Frontal cortex (tissue), 4 donors: ENCODE results near the gene CX3CL1. TPM values are rescaled to one million over a fixed set of nuclear protein-coding genes. Genes with fewer than 3 reads are reported as not detected.

ENCODE experiments used
- DNase-seq, 2 donors: peaks; one replicate each; pipeline ENCODE4 v3.0.0; 2012; ENCODE audit warnings: low spot score in 2 of 2
- FAIRE-seq: peaks from 2 replicates; lab custom pipeline; 2012; peaks lifted over from hg19 to GRCh38; lab: Jason Lieb, UNC
- total RNA-seq: library from RNA; depleted of rRNA; stranded (reverse); fragments of >200 nt; gene quantifications from one replicate; pipeline ENCODE4 v1.2.3, GENCODE V29; 2014
- donor health status: control.
- donor health status: control.
- donor health status: control.

The CX3CL1 gene
- total RNA-seq, 1 donor from 2014 or later: 4.9 TPM

DNA sequence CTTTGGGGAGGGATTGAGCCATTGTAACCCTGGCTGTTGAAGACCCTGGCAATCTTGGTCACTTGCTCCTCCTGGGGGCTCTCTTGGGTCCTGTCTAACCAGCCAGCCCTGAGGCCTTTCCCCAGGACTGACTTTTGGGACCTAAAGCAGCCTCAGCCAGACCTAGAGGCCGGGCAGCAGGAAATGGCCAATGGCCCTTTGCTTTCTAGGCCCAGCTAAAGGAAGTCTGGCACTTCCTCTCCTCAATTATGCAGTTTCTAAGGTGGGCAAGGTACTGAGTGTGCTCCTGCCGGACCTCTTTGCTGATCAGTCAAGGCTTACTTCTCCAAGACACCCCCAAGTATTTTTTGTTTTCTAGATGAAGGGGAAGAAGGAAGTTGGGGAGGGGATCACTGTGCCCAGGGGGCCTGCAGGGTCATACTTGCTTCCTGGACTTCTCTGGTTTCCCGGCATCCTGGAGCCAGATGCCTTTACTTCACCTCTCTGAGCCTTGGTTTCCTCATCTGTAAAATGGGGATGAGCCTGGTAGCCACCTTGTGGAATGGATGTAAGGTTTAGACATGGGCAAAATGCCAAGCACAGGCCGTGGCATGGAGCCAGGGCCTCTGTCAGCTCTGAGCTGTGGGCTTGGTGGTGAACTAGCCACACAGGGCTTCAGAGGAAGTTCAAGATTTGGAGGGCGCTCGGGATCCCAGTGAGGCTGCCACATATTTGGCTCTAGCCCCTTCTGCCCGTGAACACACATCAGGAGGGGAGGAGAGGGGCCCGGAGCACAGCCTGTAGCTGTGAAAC, 8.6 kb downstream of the CX3CL1 start:
- FAIRE-seq: no peak
- no peak for DNase-seq

- no peak for DNase-seq
- no peak for FAIRE-seq
These were observed 9.7 kb downstream of the CX3CL1 start for GRCh38 chr16:57381791-57382534.

- DNase-seq: no peak
- FAIRE-seq: no peak
These were observed 10.4 kb downstream of the CX3CL1 start for GRCh38 chr16:57382535-57383275.

DNA sequence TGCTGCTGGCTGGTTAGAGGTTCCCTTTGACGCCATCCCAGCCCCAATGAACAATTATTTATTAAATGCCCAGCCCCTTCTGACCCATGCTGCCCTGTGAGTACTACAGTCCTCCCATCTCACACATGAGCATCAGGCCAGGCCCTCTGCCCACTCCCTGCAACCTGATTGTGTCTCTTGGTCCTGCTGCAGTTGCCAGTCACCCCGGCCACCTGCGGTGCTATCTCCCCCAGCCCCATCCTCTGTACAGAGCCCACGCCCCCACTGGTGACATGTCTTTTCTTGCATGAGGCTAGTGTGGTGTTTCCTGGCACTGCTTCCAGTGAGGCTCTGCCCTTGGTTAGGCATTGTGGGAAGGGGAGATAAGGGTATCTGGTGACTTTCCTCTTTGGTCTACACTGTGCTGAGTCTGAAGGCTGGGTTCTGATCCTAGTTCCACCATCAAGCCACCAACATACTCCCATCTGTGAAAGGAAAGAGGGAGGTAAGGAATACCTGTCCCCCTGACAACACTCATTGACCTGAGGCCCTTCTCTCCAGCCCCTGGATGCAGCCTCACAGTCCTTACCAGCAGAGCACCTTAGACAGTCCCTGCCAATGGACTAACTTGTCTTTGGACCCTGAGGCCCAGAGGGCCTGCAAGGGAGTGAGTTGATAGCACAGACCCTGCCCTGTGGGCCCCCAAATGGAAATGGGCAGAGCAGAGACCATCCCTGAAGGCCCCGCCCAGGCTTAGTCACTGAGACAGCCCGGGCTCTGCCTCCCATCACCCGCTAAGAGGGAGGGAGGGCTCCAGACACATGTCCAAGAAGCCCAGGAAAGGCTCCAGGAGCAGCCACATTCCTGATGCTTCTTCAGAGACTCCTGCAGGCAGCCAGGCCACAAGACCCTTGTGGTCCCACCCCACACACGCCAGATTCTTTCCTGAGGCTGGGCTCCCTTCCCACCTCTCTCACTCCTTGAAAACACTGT, 11.3 kb downstream of the CX3CL1 start:
- no peak for DNase-seq
- FAIRE-seq: no peak

GRCh38 chr16:57384248-57385070, 12.2 kb downstream of the CX3CL1 start:
- FAIRE-seq (no peak), DNase-seq (no peak)

GRCh38 chr16:57385083-57385482, 12.8 kb downstream of the CX3CL1 start:
- no peak for DNase-seq
- FAIRE-seq: no peak

DNA sequence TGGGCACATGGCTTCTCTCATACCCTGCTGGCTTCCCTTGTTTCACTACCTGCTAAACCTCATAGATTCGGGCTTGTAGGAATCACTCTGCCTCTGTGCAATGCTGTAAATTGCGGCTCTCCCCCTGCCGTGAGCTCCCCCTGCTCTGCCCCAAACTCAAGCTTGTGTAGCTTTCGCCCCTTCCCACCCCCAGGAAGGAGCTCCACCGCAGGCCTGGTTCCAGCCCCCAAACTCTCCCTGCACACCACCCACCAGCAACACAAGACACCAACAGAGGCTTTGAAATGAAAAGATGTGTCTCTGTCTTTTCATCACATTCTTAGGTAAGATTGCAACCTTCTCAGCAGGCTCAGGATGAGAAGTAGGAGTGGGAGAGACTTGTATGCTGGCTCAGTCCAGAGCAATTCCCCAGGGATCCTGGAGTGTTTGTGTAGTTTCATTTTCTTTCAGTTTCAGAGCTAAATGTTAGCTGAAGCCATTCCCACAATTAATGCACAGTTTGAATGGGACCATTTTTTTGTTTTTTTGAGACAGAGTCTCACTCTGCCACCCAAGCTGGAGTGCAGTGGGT, 14.2 kb downstream of the CX3CL1 start:
- DNase-seq (no peak), FAIRE-seq (no peak)

DNA sequence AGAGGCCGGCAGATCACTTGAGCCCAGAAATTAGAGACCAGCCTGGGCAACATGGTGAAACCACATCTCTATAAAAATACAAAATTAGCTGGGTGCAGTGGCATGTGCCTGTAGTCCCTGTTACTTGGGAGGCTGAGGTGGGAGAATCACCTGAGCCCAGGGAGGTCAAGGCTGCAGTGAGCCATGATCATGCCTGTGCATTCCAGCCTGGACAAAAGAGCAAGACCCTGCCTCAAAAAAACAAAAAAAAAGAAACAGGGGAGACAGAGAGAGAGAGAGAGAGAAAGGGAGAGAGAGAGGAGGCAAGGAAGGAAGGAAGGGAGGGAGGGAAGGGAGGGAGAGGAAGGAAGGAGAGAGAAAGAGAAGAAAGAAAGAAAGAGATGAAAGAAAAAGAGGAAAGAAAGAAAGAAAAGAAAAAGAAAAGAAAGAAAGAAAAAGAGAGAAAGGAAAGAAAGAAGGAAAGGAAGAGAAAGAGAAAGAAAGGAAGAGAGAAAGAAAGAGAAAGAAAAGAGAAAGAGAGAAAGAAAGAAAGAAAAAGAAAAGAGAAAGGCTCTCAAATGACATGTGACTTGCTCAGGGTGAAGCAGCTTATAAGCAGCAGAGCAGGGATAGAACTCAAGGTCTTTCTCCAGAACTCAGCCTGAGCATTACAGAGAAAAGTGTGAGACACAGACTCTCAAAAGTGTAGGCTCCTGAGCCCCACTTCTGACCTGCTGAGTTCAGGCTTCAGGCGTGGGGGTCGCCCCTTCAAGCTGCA, 15.5 kb downstream of the CX3CL1 start:
- no peak for DNase-seq
- no peak for FAIRE-seq

GRCh38 chr16:57388359-57389086, 16.2 kb downstream of the CX3CL1 start:
- no peak for DNase-seq
- FAIRE-seq: no peak

GRCh38 chr16:57389087-57389468, 16.8 kb downstream of the CX3CL1 start:
- DNase-seq (no peak), FAIRE-seq (no peak)

DNA sequence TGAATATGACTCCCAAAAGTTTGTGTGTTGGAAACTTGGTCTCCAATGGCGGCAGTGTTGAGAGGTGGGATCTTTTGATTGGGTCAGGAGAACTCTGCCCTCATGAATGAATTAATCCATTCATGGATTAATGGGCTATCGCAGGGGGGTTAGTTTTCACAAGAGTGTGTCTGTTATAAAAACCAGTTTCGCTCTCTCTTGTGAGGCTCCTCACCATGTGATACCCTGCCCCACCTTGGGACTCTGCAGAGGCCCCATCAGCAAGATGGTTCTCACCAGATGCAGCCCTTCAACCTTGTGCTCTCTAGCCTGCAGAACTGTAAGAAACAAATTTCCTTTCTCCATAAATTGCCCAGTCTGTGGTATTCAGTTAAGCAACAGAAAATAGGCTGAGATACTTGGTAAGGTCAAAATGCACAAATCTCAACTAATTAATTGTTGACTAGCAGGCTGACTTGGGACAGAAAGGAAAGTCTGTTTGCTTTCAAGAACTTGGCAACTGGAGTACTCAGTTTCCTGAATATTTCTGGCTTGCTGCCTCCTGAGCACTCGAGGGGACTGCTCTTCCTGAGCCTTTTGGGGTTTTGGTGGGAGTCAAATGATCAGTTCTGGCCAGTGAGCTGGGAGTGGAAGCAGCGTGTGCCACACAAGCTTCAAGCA, 18.5 kb downstream of the CX3CL1 start:
- FAIRE-seq (no peak), DNase-seq (no peak)

DNA sequence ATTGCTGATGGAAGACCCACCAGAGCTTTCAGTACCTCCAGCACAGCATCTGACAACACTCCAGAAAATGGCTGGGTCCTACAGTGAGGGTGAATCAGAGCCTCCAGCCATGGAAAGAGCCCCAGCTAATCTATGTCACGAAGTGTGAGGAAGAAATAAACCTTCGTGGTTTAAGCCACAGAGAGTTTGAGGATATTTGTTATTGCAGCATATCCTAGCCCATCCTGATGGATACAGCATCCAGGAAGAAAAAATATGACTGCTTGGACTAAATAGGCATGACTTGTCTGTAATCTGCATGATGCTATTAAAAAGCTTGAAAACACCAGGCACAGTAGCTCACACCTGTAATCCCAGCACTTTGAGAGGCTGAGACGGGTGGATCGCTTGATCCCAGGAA, 19.0 kb downstream of the CX3CL1 start:
- DNase-seq (no peak), FAIRE-seq (no peak)

GRCh38 chr16:57391708-57392107, 19.4 kb downstream of the CX3CL1 start:
- no peak for DNase-seq
- FAIRE-seq: no peak

- FAIRE-seq (no peak), DNase-seq (no peak)
These were observed 20.4 kb downstream of the CX3CL1 start for GRCh38 chr16:57392694-57393093.

DNA sequence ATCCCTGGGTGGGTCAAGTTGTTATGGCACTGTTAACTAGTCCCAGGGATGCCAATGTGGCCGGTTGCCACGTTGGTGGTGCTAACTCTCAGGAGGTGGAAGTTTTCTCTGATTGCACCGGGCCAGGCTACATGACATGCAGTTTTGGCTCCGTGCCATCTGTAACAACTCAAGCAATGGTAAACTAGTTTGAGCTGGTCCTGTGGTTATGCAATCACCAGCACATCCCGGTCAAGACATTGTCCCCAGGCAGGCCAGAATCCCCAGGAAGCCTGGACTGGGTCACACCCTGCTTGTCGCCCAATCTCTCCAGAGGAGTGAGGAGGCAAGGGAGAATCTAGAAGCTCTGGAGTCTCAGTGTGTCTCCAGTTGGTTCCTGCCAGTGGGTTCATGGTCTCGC, 22.2 kb downstream of the CX3CL1 start:
- no peak for DNase-seq
- no peak for FAIRE-seq

GRCh38 chr16:57395026-57395425, 22.7 kb downstream of the CX3CL1 start:
- DNase-seq (no peak), FAIRE-seq (no peak)

- DNase-seq (no peak), FAIRE-seq (no peak)
These were observed 24.5 kb downstream of the CX3CL1 start for GRCh38 chr16:57396786-57397185.
